IPS-NIHi11 (cell line): ENCODE results near the gene TLK1.
"Not testable (repeated sequence)": the region's sequence is repeated elsewhere in the genome, so short reads cannot be mapped to it uniquely, and the experiment has no call there.

Experiments used
- DNase-seq: peaks from one replicate; pipeline ENCODE4 v3.0.0; 2012; ENCODE audit warnings: mixed read lengths, low spot score

The TLK1 gene

GRCh38 chr2:171081649-171082111 lies 79.0 kb downstream of the TLK1 start:
- no peak for DNase-seq

- DNase-seq, result no peak
These were observed 80.1 kb downstream of the TLK1 start for GRCh38 chr2:171080607-171081006.

- DNase-seq, result not testable (repeated sequence)
These were observed 84.3 kb downstream of the TLK1 start for GRCh38 chr2:171076422-171076821.

GRCh38 chr2:171072164-171072563 lies 88.5 kb downstream of the TLK1 start:
- no peak for DNase-seq

- no peak for DNase-seq
These were observed 91.3 kb downstream of the TLK1 start for GRCh38 chr2:171069286-171069956.

DNA sequence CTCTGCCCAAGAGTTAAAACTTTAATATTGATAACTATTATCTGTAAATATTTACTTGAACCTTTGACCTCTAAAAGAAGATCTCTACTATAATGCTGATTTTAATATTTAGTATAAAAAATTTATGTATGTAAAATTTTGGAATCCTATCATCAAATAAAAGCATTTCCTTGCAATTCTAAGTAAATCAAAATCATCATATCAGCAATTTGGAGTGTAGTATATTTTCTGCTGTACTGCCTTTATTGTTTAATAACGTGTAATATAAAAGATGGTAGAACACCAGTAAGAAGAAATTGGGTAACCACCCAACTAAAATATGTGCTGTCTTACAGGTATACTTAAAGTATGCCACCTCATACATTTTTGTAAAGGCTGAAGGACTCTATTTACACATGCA lies 94.6 kb downstream of the TLK1 start:
- no peak for DNase-seq

DNA sequence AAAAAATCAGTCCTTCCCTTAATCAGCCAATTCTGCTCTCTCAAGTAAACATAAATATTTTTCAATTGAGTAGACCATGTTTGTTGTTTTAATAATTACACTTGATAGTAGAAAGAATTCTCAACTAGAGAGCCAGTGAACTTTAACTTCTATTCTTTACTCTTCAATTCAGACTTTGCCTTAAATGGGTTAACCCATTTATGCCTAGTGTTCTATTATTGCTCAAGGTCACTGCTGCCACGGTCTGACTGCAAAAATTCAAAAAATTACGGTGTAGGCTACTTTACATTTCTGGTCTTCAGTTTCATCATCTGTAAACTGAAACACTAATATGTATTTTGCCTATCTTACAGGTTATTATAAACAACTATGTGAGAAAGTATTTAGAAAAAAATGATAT lies 103.1 kb downstream of the TLK1 start:
- DNase-seq, result no peak

- DNase-seq, result no peak
These were observed 104.4 kb downstream of the TLK1 start for GRCh38 chr2:171056307-171056706.

GRCh38 chr2:171049691-171050090 lies 111.0 kb downstream of the TLK1 start:
- DNase-seq, result no peak

- DNase-seq, result no peak
These were observed 114.6 kb downstream of the TLK1 start for GRCh38 chr2:171046048-171046560.

DNA sequence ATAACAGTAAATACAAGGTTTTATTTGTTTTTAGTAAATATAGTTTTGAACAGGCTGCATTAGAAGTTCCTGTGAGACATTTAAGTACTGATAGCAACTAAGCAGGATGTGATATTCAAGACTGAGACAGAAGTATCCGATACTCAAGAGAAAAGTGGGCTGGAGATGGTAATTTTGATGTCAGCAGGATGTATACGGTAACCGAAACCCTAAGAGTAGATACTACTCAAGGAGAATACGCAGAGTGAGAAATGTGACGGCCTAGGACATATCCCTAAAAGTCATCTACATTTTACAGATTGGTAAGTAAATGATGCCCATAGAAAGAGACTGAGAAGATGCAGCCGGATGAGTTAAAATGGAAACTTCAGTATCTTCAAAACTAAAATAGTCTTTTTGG lies 116.3 kb downstream of the TLK1 start:
- DNase-seq, result no peak

GRCh38 chr2:171042253-171042969 lies 118.3 kb downstream of the TLK1 start:
- no peak for DNase-seq

- DNase-seq, result no peak
These were observed 124.2 kb downstream of the TLK1 start for GRCh38 chr2:171036532-171036931.

- no peak for DNase-seq
These were observed 126.4 kb downstream of the TLK1 start for GRCh38 chr2:171034315-171034714.

DNA sequence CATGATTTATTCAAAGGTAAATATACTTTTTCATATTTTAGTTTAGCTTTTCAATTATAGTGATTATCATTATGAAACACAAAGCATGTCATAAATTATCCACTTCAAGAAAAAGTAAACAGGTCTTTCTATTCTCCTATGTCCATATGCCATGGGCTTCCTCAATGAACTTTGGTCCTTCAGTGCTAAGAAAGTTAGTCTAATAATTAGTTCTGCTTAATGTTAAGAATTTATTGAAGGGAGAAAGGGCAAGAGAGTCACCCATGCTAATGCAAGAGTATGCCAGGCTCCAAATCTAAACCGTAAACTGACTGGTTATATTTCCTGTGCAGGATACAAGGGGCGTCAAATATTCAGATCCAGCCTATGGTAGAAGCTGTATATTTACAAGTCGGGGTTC lies 135.5 kb downstream of the TLK1 start:
- DNase-seq, result no peak

DNA sequence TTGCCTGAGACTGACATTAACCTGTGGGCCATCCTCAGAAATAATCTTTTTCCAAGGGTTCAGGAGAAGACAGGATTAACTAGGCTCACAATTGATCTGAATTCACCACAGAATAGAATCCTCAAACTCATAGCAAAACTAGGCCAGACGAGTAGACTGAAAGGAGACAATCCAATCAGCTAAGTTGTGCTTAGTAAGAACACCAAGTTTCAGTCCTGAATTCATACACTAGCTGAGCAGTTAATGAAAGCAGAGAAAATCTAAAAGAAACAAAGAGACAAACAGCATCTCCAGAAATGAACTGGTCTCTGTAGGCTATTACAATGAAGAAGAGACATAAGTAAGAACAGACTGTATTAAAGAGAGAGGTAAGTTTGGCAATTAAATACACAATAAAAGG lies 142.2 kb downstream of the TLK1 start:
- DNase-seq, result no peak

DNA sequence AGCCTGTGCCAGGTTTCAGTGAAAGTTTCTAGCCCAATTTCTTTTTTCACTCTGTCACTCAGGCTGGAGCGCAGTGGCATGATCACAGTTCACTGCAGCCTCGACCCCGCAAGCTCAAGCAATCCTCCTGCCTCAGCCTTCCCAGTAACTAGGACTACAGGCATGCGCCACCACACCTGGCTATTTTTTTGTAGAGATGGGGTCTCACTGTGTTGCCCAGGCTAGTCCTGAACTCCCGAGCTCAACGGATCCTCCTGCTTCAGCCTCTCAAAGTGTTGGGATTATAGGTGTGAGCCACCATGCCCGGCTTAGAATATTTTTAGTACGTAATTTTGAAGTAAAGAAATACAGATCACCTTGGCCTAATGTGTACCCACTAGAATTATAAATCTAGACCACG lies 144.6 kb downstream of the TLK1 start:
- DNase-seq, result no peak

DNA sequence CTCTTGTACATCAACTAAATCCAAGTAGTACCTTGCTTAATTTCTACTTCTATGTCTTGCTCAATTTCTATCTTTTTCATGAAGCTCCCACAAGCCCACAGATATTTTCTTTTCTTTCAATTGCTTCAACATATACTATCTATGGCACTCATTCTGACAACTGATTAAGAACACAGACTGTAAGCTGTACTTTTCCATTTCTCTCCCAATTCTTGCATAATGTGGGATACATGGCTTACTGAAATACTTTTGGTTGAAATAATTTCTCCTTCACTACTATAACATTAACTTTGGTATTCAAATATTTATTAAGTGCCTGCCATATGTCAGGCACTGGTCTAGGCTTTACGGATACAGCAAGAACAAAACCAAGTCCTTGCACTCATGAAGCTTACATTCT lies 146.8 kb downstream of the TLK1 start:
- no peak for DNase-seq

DNA sequence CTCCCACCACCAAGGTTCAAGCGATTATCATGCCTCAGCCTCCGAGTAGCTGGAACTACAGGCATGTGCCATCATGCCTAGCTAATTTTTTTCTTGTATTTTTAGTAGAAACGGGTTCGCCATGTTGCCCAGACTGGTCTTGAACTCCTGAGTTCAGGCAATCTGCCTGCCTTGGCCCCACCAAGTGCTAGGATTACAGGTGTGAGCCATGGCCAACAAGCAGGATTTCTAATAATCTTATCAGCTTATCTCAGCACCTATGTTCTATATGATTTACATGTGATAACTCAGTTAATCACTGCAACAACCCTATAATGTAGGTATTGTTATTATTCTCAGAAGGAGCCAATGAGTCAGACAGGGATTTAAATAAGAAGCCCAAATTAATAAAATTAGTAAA lies 151.3 kb downstream of the TLK1 start:
- no peak for DNase-seq

GRCh38 chr2:171008550-171009205 lies 152.0 kb downstream of the TLK1 start:
- no peak for DNase-seq

DNA sequence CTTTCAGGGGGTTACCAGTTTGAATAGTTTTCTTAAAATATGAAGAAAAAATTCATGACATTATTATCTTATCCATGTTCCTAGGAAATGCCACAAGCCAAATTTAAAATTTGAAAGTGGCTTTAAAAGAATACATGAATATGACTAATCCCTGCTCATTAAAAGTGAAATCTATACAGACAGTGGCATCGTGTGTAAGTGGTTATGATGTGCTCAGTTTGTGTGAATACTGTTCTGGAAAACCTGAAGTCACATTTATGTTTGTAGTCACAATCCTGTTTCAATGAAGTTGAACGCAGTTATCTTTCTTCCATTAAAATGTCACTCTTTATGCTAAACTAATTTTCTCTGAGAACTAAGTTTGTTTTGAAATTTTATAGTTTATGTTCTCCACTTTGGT lies 155.9 kb downstream of the TLK1 start:
- DNase-seq, result no peak

DNA sequence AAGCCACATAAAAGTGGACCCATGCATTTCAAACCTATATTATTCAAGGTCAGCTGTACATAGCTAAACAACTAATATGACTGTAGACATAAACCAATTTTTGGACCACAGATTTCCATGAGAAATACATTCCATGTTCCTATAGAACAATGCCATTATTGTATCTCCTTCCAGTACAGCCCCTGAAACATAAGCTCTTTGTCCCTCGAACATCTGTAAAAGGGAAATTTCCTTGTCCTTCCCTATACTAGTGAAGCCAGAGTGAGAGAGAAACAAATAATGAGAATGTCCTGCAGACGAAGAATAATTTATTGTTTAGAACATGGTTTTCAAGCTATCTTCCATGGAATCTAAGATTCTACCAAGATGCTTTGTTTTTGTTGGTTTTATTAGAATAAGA lies 156.3 kb downstream of the TLK1 start:
- no peak for DNase-seq

- DNase-seq, result no peak
These were observed 161.0 kb downstream of the TLK1 start for GRCh38 chr2:170999654-171000053.
